HTR-8/SVneo (cell line): ENCODE measurements around the gene NAGLU.

ENCODE experiments used
- DNase-seq: peaks from one replicate; pipeline ENCODE4 v3.0.0; 2011; ENCODE audit warnings: low spot score, mixed read lengths; ENCODE audit not compliant: insufficient read length
- FAIRE-seq: peaks from 2 replicates; lab custom pipeline; 2011; peaks lifted over from hg19 to GRCh38; lab: Jason Lieb, UNC

Gene NAGLU

DNA sequence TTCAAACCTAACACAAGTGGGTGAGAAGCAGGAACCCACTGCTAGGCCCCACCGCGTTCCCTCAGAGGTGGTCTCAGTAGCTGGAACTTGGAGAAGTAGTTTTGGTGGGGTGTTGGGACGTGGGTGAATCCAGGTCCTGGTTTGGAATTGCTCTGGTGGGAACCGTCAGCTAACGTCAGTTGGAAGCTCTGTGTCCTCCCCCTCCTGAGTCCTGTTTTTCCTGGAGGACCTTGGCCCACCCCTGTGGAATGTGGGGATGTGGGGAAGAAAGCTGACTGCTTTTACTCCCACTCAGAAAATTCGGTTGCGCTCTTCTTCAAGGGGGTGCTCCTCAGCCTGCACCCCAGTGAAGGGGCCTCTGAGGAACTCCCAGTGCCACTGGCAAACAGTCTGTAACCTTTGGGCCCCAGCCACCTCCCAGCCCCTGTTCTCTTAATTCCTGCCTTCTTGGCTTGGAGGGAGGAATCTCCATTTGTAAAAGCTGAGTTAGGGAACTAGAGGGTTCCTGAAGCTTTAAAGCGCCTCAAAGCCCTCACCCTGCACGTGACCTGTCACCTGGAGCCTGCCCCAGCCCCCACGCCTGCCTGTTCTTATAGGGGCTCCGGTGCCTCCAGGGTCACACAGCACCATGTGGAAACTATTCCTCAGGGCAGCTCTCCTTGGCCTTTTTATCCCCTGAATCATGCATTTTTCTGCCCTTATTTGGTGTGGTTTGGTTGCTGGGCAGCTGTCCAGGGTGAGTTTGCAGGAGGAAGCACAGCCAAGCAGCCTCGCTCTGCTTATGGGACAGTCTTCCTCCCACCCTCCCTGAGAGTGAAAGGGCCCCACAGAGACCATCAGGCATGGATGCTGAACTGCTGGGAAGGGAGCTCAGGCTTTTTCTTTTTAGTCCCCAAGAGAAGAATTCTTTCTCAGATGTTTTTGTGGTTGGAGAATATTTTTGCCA is 16.2 kb upstream of the NAGLU start:
- peak; percentile 76 for FAIRE-seq
- peak; percentile 95 for DNase-seq

- FAIRE-seq (no peak), DNase-seq (no peak)
Observed at GRCh38 chr17:42520540-42520951, 15.5 kb upstream of the NAGLU start.

DNA sequence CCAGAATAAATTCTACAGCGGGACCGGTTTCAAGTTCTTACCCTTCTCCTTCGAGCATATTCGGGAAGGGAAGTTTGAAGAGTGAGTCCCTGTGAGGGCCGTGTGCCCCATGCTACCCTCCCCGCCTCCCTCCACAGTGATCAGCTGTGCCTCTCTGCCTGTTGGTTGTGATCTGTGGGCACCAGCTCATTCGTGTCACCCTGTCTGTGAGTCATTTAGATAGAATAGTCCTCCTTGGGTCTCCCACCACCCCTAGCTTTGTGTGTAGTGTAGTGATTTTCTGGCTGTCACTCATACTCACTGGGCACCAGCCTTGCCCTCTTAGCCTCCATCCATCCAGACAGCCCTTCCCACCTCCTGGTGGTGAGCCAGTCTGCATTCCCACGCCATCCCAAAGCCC is 15.0 kb upstream of the NAGLU start:
- FAIRE-seq, result peak; percentile 58
- DNase-seq, result no peak

DNA sequence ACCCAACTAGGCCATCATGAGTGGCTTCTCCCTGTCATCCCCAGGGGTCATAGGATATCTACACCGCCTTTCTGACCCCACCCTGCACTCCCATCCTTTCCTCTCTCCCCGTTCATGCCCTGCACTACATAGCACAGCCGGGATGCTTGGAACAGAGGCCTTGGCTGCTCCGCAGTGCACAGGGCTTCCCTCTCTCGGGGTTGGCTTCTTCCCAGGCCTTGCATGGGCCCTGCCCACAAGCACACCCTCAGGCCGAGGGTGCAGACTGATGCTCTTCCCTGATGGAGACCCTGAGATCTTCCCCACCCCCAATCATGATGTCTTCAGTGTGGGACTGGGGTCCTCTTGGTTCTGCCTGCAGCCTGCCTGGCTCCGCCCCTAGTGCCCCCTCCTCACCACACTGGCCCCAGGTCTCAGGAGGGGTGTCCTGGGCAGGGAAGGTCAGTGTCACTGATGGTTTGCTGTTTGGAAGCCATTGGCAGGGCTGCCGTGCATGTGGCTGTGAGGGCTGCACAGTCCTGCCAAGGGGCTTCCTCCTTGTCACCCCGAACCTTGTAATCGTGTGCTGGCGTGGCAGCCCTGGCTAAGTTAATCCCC is 14.3 kb upstream of the NAGLU start:
- FAIRE-seq (no peak), DNase-seq (no peak)

DNA sequence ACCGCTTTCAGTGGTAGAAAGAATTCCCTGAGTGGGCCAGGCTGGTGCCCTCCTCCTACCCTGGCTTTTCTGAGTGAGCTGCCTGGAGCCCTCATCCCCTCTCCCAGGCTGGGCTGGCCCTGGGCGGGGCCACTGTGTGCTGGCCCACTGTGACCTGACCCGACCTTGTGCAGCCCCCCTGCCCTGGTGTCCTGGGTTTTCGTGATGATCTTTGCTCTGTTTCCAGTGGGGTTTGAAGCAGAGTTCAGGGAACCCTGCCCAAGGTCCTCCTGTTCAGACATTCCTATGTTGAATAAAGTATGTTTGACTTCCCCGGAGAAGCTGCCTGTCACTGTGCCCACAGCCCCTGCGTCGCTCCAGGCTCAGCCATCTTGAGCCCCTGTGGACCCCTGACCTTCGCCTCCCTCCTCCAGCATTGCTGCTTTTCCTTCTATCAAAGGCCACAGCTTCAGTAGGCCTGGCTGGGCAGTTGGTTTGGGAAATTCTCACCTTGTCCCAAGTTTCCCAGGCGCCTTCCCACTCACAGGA is 13.7 kb upstream of the NAGLU start:
- DNase-seq, result no peak
- no peak for FAIRE-seq

GRCh38 chr17:42522798-42523278 is 13.2 kb upstream of the NAGLU start:
- DNase-seq, result no peak
- no peak for FAIRE-seq

GRCh38 chr17:42525221-42525620 is 10.8 kb upstream of the NAGLU start:
- DNase-seq (no peak), FAIRE-seq (no peak)

GRCh38 chr17:42526031-42526444 is 10.0 kb upstream of the NAGLU start:
- no peak for FAIRE-seq
- no peak for DNase-seq

- DNase-seq, result no peak
- no peak for FAIRE-seq
Observed at GRCh38 chr17:42527932-42528331, 8.1 kb upstream of the NAGLU start.

- FAIRE-seq, result no peak
- DNase-seq, result no peak
Observed at GRCh38 chr17:42529061-42529460, 7.0 kb upstream of the NAGLU start.

DNA sequence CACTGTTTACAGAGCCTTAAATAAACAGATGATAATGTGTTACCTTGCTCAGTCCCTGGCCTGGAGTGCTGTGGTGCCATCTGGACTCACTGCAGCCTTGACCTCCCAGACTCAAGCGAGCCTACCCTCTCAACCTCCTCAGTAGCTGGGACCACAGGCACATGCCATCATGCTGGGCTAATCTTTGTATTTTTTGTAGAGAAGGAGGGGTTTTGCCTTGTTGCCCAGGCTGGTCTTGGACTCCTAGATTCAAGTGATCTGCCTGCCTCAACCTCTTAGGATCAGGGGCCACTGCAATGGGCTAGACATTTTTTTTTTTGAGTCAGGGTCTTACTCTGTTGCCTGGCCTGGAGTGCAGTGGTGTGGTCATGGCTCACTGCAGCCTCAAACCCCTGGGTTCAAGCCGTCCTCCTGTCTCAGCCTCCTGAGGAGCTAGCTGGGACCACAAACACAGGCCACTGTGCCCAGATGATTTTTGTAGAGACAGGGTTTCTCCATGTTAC is 5.0 kb upstream of the NAGLU start:
- FAIRE-seq, result no peak
- DNase-seq, result no peak

- no peak for FAIRE-seq
Observed at GRCh38 chr17:42531455-42532354, 4.3 kb upstream of the NAGLU start.

GRCh38 chr17:42535155-42536047 is 640 bp upstream of the NAGLU start:
- DNase-seq (no peak), FAIRE-seq (no peak)

More at GRCh38 chr17:42531455-42532354, 4.3 kb upstream of the NAGLU start:
- no peak for DNase-seq

DNA sequence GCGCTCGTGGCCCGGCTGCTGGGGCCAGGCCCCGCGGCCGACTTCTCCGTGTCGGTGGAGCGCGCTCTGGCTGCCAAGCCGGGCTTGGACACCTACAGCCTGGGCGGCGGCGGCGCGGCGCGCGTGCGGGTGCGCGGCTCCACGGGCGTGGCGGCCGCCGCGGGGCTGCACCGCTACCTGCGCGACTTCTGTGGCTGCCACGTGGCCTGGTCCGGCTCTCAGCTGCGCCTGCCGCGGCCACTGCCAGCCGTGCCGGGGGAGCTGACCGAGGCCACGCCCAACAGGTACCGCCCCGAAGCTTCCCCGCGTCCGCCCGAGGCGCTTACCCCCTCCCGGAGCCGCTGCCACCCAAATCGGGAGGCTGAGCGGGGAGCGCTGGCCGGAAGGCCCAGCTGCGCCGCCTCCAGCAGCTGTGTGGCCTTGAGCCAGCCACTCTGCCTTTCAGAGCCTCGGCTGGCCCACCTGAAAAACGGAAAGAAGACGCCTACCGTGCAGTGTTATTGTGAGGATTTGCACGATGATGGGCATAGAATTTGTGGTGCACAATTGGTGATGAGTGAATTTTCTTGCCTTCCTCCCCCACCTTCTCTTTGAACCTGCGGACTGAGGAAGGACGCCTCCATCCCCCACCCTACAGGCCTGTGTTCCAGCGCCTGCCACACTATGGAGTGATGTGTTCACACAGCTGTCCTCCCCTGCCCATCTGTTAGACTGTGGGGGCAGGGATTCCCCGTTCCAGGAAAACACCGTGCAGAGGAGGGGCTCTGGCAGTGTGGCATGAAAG is 523 bp downstream of the NAGLU start:
- FAIRE-seq (peak; percentile 79), DNase-seq (peak; percentile 93)

DNA sequence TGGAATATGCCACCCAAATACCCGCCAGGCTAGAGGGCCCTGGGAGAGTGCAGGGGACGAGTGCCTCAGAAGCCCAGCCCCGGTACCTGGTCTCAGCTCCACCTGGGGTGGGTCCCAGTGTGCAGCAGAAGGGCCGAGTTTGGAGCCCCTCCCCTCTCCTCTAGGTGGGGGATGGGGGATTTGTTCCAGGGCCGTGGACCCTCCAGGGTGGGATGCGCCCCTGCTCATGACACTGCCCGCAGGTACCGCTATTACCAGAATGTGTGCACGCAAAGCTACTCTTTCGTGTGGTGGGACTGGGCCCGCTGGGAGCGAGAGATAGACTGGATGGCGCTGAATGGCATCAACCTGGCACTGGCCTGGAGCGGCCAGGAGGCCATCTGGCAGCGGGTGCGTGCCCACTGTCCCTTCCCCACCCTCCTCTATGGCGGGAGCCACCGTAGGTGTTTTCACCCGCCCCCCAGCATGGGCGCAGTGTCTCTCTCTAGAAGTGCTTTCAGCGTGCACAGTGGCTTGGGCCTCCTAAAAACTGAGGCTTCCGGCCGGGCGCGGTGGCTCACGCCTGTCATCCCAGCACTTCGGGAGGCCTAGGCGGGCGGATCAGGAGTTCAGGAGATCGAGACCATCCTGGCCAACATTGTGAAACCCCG is 1.2 kb downstream of the NAGLU start:
- DNase-seq (no peak), FAIRE-seq (peak; percentile 13)

GRCh38 chr17:42537826-42538451 is 1.9 kb downstream of the NAGLU start:
- FAIRE-seq (no peak), DNase-seq (no peak)

- DNase-seq, result no peak
- FAIRE-seq, result no peak
Observed at GRCh38 chr17:42538482-42538881, 2.4 kb downstream of the NAGLU start.
